Fibroblast of lung (primary cell): ENCODE data around the gene MTNR1A.

Experiments used
- EZH2 ChIP-seq: IDR thresholded peaks from 2 replicates; pipeline ENCODE4 v1.5.1; 2012; ENCODE audit warnings: low read length, control low read depth, mild to moderate bottlenecking; ENCODE audit errors: missing control alignments
- TF ChIP-seq, protein P1 (sequence below), 2 donors: IDR thresholded peaks in 1 of 2; conservative IDR thresholded peaks in 1 of 2; 1 replicate in 1 of 2; 2 replicates in 1 of 2; pipeline ENCODE4 v1.5.1; 2011 to 2012; ENCODE audit warnings: low read length in 2 of 2, control low read depth in 1 of 2, inconsistent platforms in 1 of 2, low read depth in 1 of 2, mild to moderate bottlenecking in 1 of 2

DNA sequence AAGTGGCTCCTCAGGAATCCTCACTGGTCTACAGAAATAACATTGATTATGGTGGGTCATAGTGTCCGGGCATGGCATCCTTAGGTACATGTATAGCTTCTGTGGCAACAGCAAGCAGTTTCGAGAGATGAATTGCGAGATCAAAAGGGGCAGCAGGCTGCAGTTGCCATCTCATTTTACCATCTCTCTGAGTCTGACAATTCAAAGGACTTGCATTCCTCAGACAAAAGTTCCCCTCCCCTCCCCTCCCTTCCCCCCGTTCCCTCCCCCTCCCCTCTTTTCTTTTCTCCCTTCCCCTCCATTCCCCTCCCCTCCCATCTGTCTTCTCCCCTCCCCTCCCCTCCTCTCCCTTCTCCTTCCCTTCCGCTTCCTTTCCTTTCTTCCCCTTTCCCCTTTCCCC, 70.2 kb downstream of the MTNR1A start:
- TF ChIP-seq, protein P1, sequence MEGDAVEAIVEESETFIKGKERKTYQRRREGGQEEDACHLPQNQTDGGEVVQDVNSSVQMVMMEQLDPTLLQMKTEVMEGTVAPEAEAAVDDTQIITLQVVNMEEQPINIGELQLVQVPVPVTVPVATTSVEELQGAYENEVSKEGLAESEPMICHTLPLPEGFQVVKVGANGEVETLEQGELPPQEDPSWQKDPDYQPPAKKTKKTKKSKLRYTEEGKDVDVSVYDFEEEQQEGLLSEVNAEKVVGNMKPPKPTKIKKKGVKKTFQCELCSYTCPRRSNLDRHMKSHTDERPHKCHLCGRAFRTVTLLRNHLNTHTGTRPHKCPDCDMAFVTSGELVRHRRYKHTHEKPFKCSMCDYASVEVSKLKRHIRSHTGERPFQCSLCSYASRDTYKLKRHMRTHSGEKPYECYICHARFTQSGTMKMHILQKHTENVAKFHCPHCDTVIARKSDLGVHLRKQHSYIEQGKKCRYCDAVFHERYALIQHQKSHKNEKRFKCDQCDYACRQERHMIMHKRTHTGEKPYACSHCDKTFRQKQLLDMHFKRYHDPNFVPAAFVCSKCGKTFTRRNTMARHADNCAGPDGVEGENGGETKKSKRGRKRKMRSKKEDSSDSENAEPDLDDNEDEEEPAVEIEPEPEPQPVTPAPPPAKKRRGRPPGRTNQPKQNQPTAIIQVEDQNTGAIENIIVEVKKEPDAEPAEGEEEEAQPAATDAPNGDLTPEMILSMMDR (conservative IDR thresholded peaks at IDR 0.05 in 1 of 2, IDR thresholded peaks at IDR 0.05 in 1 of 2; ENCODE audit: low read depth in 1 of 2, low read length in 2 of 2) = no peak
- TF ChIP-seq EZH2 = no peak
